ENCODE results near the gene TATDN2.

The TATDN2 gene

DNA sequence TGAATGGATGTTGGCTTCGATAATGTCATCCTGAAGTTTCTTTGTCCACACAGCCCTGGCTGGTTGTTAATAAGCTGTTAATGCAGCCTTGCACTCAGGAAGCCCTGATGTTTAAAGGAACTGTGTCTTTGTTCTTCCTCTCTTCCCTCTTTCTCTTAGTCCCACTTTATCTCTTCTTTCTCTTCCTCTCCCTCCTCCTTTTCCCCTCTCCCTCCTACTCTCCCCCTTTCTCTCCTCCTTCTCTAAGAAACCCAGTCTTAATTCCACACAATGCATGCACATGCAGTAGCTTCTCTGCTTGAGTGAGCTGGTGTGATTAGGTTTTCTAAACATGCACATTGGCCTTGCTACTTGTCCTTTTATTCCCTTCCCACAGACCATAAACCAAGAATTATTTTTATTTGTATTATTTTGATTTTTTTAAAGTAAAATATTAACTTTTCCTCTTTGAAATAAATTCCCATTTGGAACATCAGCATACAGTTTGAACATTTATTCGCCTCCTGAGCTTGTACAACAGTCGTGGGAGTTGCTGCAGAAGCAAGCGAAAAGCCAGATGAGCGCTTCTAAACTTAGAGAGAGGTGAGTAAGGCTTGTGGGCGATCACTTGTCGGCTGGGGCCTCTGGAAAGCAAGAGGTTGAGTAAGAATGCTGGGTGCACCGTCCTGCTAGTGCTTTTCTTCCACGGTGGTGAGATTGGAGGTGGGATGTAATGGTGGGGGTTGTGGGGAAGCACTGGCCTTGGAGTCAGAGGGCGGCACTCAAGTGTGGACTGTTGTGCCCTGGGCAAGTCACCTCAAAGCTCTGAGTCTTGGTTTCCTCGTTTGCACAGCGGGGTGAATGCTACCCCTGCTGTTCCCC is 37.2 kb downstream of the TATDN2 start:
- CTCF ChIA-PET = no interaction called here
- POLR2A ChIA-PET = no interaction called here
- DNase-seq (ENCODE audit: extremely low spot score) = no peak
- TF ChIP-seq LEF1 (IDR thresholded peaks at IDR 0.05; ENCODE audit: borderline replicate concordance) (no peak), TARDBP (IDR thresholded peaks at IDR 0.05) (no peak), ELF4 (IDR thresholded peaks at IDR 0.05) (no peak), L3MBTL2 (conservative IDR thresholded peaks at IDR 0.05) (no peak), ARNT (IDR thresholded peaks at IDR 0.05) (no peak), SP1 (IDR thresholded peaks at IDR 0.05) (no peak), SUZ12 (IDR thresholded peaks at IDR 0.05) (no peak), ZNF384 (IDR thresholded peaks at IDR 0.05) (no peak), NFRKB (IDR thresholded peaks at IDR 0.05) (no peak), PKNOX1 (IDR thresholded peaks at IDR 0.05) (no peak), FOXK2 (IDR thresholded peaks at IDR 0.05) (no peak), CTBP1 (IDR thresholded peaks at IDR 0.05; ENCODE audit: borderline replicate concordance) (no peak), FOXA1 (IDR thresholded peaks at IDR 0.05) (no peak), BHLHE40 (IDR thresholded peaks at IDR 0.05; ENCODE audit: borderline replicate concordance) (no peak), FOXM1 (IDR thresholded peaks at IDR 0.05; ENCODE audit: borderline replicate concordance) (no peak)

- no peak for DNase-seq (ENCODE audit: extremely low spot score)
- TF ChIP-seq ARNT (IDR thresholded peaks at IDR 0.05) = no peak
- no peak for TF ChIP-seq FOXM1 (IDR thresholded peaks at IDR 0.05; ENCODE audit: borderline replicate concordance)
- TF ChIP-seq BHLHE40 (IDR thresholded peaks at IDR 0.05; ENCODE audit: borderline replicate concordance) = no peak
- no peak for TF ChIP-seq TARDBP (IDR thresholded peaks at IDR 0.05)
- no peak for TF ChIP-seq ZNF384 (IDR thresholded peaks at IDR 0.05)
- no peak for TF ChIP-seq HDGF (IDR thresholded peaks at IDR 0.05; ENCODE audit: borderline replicate concordance)
- TF ChIP-seq FOXK2 (IDR thresholded peaks at IDR 0.05) = no peak
- TF ChIP-seq CTBP1 (IDR thresholded peaks at IDR 0.05; ENCODE audit: borderline replicate concordance) = no peak
- TF ChIP-seq ELF4 (IDR thresholded peaks at IDR 0.05) = no peak
- TF ChIP-seq SP1 (IDR thresholded peaks at IDR 0.05) = no peak
- TF ChIP-seq NFRKB (IDR thresholded peaks at IDR 0.05) = no peak
- no peak for TF ChIP-seq LEF1 (IDR thresholded peaks at IDR 0.05; ENCODE audit: borderline replicate concordance)
- TF ChIP-seq L3MBTL2 (conservative IDR thresholded peaks at IDR 0.05) = no peak
- no peak for TF ChIP-seq FOXA1 (IDR thresholded peaks at IDR 0.05)
- TF ChIP-seq PKNOX1 (IDR thresholded peaks at IDR 0.05) = no peak
- no peak for TF ChIP-seq SUZ12 (IDR thresholded peaks at IDR 0.05)
- POLR2A ChIA-PET = no interaction called here
- CTCF ChIA-PET = no interaction called here
Observed at GRCh38 chr3:10286133-10286524, 37.9 kb downstream of the TATDN2 start.

DNA sequence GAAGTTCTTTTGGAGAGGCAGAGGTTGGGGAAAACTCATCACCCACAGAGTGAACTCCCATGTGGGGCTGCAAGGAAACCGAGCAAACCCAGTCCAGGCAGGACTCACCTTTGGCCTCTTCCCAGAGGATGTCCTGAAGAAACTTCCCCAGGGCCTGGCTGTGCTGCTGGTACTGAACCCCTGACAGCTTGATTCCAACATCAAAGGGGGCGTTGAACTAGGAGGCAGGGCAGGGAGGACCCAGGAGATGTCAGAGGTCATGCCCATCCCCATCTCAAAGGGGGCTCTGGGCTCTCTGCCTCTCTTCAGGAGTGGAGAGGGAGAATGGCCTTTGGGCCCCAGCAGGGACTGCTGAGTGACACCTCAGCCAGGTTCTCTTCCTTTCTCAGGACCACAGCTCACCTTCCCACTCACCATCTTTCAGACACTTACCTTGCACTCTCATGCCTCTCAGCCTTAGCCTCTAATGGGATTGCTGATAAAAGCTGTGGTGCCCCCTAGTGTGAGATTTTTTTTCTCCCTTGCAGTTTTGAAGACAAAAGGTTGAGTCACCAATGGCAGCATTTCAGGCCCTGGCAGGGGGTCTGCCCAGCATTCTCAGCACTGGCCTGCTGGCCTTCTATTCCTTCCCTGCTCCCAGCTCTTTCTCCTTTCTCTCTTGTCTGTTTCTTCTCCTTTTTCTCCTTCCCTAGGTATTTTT is 38.5 kb downstream of the TATDN2 start:
- CTCF ChIA-PET = no interaction called here
- no peak for DNase-seq (ENCODE audit: extremely low spot score)
- POLR2A ChIA-PET = no interaction called here
- no peak for TF ChIP-seq SP1 (IDR thresholded peaks at IDR 0.05)
- TF ChIP-seq FOXA1 (IDR thresholded peaks at IDR 0.05) = no peak
- TF ChIP-seq LEF1 (IDR thresholded peaks at IDR 0.05; ENCODE audit: borderline replicate concordance) = no peak
- TF ChIP-seq PKNOX1 (IDR thresholded peaks at IDR 0.05) = no peak
- TF ChIP-seq TARDBP (IDR thresholded peaks at IDR 0.05) = no peak
- TF ChIP-seq ELF4 (IDR thresholded peaks at IDR 0.05) = no peak
- TF ChIP-seq NFRKB (IDR thresholded peaks at IDR 0.05) = no peak
- no peak for TF ChIP-seq ARNT (IDR thresholded peaks at IDR 0.05)
- TF ChIP-seq FOXM1 (IDR thresholded peaks at IDR 0.05; ENCODE audit: borderline replicate concordance) = no peak
- no peak for TF ChIP-seq ZNF384 (IDR thresholded peaks at IDR 0.05)
- TF ChIP-seq CTBP1 (IDR thresholded peaks at IDR 0.05; ENCODE audit: borderline replicate concordance) = no peak
- TF ChIP-seq L3MBTL2 (conservative IDR thresholded peaks at IDR 0.05) = no peak
- no peak for TF ChIP-seq SUZ12 (IDR thresholded peaks at IDR 0.05)
- TF ChIP-seq BHLHE40 (IDR thresholded peaks at IDR 0.05; ENCODE audit: borderline replicate concordance) = no peak
- no peak for TF ChIP-seq HDGF (IDR thresholded peaks at IDR 0.05; ENCODE audit: borderline replicate concordance)
- no peak for TF ChIP-seq FOXK2 (IDR thresholded peaks at IDR 0.05)

DNA sequence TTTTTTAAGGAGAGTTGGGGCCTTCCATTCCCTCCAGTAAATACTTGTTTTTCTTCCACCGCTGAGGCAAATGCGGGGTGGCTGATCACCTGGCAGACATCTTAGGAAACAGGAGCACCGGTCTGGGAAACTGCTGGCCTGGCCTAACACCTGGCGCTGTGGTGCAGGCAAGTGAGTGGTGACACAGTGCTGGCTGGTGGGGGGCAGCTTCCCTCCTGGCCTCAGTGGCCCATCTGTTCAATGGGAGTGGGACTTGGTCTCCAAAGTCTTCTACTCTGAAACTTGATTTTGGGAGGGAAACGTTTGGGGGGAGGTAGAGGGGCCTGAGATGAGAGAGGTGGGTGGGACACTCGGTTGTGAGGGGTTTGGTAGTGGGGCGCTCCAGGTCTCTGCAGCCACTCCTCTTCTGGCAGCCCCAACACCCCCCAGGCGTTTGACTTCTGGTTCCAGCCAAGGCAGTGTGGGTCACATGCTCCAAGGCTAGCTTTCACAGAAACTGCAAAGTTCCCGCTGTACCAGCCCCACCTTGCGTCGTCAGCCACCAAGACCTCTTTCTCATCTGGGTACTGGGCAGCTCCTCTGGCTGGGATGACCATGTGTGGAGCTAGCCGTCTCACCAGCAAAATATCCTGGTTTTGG is 39.8 kb downstream of the TATDN2 start:
- ChIA-PET CTCF (no interaction called here), POLR2A (no interaction called here)
- TF ChIP-seq ELF4 (IDR thresholded peaks at IDR 0.05) (no peak), ARNT (IDR thresholded peaks at IDR 0.05) (no peak), SP1 (IDR thresholded peaks at IDR 0.05) (no peak)
- no peak for DNase-seq (ENCODE audit: extremely low spot score)

DNA sequence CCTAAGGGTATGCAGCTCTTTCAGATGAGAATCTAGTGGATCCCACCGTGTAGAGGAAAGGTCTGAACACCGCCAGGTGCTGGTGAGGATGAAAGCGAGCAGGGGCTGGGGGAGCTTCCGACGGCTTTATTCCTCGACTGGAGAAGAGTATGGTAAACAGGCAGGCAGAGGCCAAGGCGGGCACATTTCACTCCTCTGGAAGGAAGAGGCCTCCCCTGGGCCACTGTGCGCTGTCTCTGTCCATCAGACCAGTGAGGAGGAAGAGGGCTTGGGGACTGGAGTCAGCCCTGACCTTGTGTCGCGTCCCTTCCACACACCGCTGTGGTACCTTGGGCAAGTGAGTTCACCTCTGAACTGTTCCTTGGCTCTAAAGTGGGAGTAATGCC is 40.3 kb downstream of the TATDN2 start:
- ChIA-PET POLR2A (no interaction called here), CTCF (no interaction called here)

More for the DNA sequence above, 40.3 kb downstream of the TATDN2 start:
- no peak for DNase-seq (ENCODE audit: extremely low spot score)
- TF ChIP-seq SUZ12 (IDR thresholded peaks at IDR 0.05) (no peak), FOXK2 (IDR thresholded peaks at IDR 0.05) (no peak), L3MBTL2 (conservative IDR thresholded peaks at IDR 0.05) (no peak), FOXA1 (IDR thresholded peaks at IDR 0.05) (no peak), TARDBP (IDR thresholded peaks at IDR 0.05) (no peak), SP1 (IDR thresholded peaks at IDR 0.05) (no peak), NFRKB (IDR thresholded peaks at IDR 0.05) (no peak), FOXM1 (IDR thresholded peaks at IDR 0.05; ENCODE audit: borderline replicate concordance) (no peak), HDGF (IDR thresholded peaks at IDR 0.05; ENCODE audit: borderline replicate concordance) (no peak), CTBP1 (IDR thresholded peaks at IDR 0.05; ENCODE audit: borderline replicate concordance) (no peak), ZNF384 (IDR thresholded peaks at IDR 0.05) (no peak), BHLHE40 (IDR thresholded peaks at IDR 0.05; ENCODE audit: borderline replicate concordance) (no peak), LEF1 (IDR thresholded peaks at IDR 0.05; ENCODE audit: borderline replicate concordance) (no peak), ARNT (IDR thresholded peaks at IDR 0.05) (no peak), ELF4 (IDR thresholded peaks at IDR 0.05) (no peak), PKNOX1 (IDR thresholded peaks at IDR 0.05) (no peak)

Measured in HEK293T (cell line).